ENCODE results near the gene YARS1. TPM values are rescaled to one million over a fixed set of nuclear protein-coding genes. Genes with fewer than 3 reads are reported as not detected.

YARS1 gene
- total RNA-seq, 1 experiment from 2014 or later, result 194 TPM

- no peak overlapping the region for H3K56ac ChIP-seq (ENCODE audit: insufficient read length, low read depth, low read length)
- H2BK5ac ChIP-seq (ENCODE audit: insufficient read length, low read length), result no peak overlapping the region
- H3K14ac ChIP-seq (ENCODE audit: insufficient read depth, low read length), result no peak overlapping the region
- no peak overlapping the region for H3K4ac ChIP-seq (ENCODE audit: low read depth, low read length)
- H3K9me3 ChIP-seq (ENCODE audit: control insufficient read depth, low read depth, low read length), result no peaks in the 10 kb centered on the region
- WGBS (ENCODE audit: extremely low coverage, insufficient read length, low lambda C conversion rate), result no CpG with 5 or more reads among the region's 8 CpGs
- H3K9me3 Mint-ChIP-seq, result no peaks in the 10 kb centered on the region
- TF ChIP-seq CTCF (conservative IDR thresholded peaks at IDR 0.05), result no peak
- no peak for DNase-seq
- H4K20me1 ChIP-seq (ENCODE audit: control insufficient read depth, insufficient read depth, insufficient read length), result no peaks in the 10 kb centered on the region
- no peaks in the 10 kb centered on the region for H3K27me3 Mint-ChIP-seq (ENCODE audit: low read depth)
- H3K18ac ChIP-seq (ENCODE audit: insufficient read length, low read depth, low read length), result no peak overlapping the region
- H4K8ac ChIP-seq (replicated peaks; ENCODE audit: insufficient read length, low read depth, low read length), result no peak overlapping the region
- H3K79me1 ChIP-seq (ENCODE audit: insufficient read depth, low read depth, low read length, poor library complexity, severe bottlenecking), result no peaks in the 10 kb centered on the region
- no peak overlapping the region for H2BK120ac ChIP-seq (ENCODE audit: low read depth, low read length, poor library complexity, severe bottlenecking)
- no peak overlapping the region for H4K91ac ChIP-seq (ENCODE audit: insufficient read length, low read depth, low read length)
- H3K4me3 Mint-ChIP-seq, result no peak overlapping the region
- H3K27me3 ChIP-seq (ENCODE audit: insufficient read depth, low read length), result no peaks in the 10 kb centered on the region
- H3K23me2 ChIP-seq (ENCODE audit: insufficient read length, low read depth, low read length, poor library complexity, severe bottlenecking), result no peaks in the 10 kb centered on the region
- no peak overlapping the region for H2BK12ac ChIP-seq (ENCODE audit: insufficient read length, low read depth, low read length)
- H3K36me3 Mint-ChIP-seq (ENCODE audit: insufficient read depth in 1 of 3, low read depth in 3 of 3), result peaks cover 62 to 92% (median 84%) of the 10 kb centered on the region in 3 experiments; a peak in 6 of 7 replicates
- no peaks in the 10 kb centered on the region for H3K4me1 ChIP-seq (ENCODE audit: insufficient read depth, low read length)
- H3K79me2 ChIP-seq (ENCODE audit: insufficient read depth, low read length), result no peaks in the 10 kb centered on the region
- H2BK15ac ChIP-seq (ENCODE audit: low read depth, low read length), result no peak overlapping the region
- no peak overlapping the region for H4K5ac ChIP-seq (ENCODE audit: insufficient read length, low read depth, low read length)
- peak overlapping the region in 2 of 3 experiments; percentile 23 to 25; a peak in 2 of 7 replicates for H3K27ac Mint-ChIP-seq
- H3K27ac ChIP-seq (ENCODE audit: insufficient read length, low read depth, low read length), result no peak overlapping the region
- no peak overlapping the region for H2AK5ac ChIP-seq (ENCODE audit: insufficient read length, low read length)
- H3K23ac ChIP-seq (ENCODE audit: insufficient read length, low read depth, low read length), result no peak overlapping the region
- H3K9ac ChIP-seq (ENCODE audit: extremely low read depth, insufficient read length, low read length), result no peak overlapping the region
- no peak overlapping the region for H2BK20ac ChIP-seq (ENCODE audit: low read depth, low read length, poor library complexity, severe bottlenecking)
- no peak overlapping the region for H2AFZ ChIP-seq (ENCODE audit: low read length)
- H3K4me2 ChIP-seq (ENCODE audit: insufficient read depth, insufficient read length, low read length), result no peak overlapping the region
- peaks cover 0 to 5% of the 10 kb centered on the region in 2 experiments; a peak in 2 of 4 replicates for H3K4me1 Mint-ChIP-seq
- H3T11ph ChIP-seq (ENCODE audit: low read length), result no peak overlapping the region
These were observed 36.4 kb downstream of the YARS1 start for GRCh38 chr1:32780628-32781234.
